Measurements from ENCODE around the gene EEF1G. TPM values are rescaled to one million over a fixed set of nuclear protein-coding genes. Genes with fewer than 3 reads are reported as not detected.
A peak's percentile ranks its signal among the peaks of the same experiment; 100 is the strongest.

EEF1G gene
- total RNA-seq, 2 donors from 2014 or later: 1,690 to 1,865 TPM

DNA sequence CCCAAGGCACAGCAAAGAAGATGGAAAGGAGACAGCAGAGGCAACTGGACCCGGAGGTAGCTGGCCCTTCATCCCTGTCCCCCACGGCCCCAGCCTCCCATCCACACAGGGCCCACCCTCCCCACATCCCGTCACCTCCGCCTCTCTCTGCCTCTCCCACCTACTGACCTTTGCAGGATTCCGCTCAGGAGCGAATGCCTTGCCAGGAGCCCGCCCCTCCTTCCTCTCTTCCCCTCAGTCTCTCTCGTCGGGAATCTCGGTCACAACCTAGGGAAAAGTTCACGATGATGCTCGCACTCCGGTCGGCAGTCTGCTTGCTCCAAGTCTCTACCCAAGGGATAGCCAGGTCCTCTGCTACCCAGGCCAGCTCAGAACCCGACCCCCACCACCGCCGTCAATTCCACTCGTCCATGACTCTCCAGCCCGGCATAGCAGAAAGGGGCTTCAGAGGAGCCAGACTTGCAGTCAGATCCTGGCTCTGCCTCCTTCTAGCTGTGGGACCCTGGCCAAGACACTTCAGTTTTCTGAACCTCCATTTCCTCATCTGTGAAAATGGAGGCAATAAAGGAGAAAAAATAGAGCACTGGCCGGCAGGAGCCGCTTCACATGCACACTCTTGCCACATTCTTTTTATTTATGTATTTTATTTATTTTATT, 37.3 kb downstream of the EEF1G start:
- Mint-ChIP-seq H3K4me3 (no peak overlapping the region), H3K4me1 (peaks cover 18% of the 10 kb centered on the region), H3K27me3 (no peaks in the 10 kb centered on the region), H3K36me3 (ENCODE audit: low read depth) (peaks cover 77% of the 10 kb centered on the region), H3K27ac (peak overlapping the region; percentile 55), H3K9me3 (no peaks in the 10 kb centered on the region)
- no peak for ATAC-seq (replicated peaks)

DNA sequence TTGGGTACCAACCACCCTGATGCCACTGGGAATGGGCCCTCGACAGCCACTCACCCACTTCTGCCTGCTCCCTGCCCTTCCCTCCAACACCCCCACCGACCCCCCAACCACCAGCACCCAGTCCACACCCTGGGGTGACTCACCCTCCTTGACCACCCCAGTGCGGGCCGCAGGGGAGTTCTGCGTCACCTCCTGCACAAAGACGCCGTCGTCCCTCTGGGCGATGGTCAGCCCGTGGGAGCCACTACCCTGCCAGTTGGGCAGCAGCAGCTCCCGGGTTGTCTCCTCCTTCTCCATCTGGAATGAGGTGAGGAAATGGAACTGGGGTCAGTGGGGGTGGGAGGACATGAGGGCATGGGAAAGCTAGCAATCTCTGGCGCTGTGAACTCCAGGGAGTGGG, 37.9 kb downstream of the EEF1G start:
- ATAC-seq (replicated peaks): no peak
- peaks cover 77% of the 10 kb centered on the region for H3K36me3 Mint-ChIP-seq (ENCODE audit: low read depth)

DNA sequence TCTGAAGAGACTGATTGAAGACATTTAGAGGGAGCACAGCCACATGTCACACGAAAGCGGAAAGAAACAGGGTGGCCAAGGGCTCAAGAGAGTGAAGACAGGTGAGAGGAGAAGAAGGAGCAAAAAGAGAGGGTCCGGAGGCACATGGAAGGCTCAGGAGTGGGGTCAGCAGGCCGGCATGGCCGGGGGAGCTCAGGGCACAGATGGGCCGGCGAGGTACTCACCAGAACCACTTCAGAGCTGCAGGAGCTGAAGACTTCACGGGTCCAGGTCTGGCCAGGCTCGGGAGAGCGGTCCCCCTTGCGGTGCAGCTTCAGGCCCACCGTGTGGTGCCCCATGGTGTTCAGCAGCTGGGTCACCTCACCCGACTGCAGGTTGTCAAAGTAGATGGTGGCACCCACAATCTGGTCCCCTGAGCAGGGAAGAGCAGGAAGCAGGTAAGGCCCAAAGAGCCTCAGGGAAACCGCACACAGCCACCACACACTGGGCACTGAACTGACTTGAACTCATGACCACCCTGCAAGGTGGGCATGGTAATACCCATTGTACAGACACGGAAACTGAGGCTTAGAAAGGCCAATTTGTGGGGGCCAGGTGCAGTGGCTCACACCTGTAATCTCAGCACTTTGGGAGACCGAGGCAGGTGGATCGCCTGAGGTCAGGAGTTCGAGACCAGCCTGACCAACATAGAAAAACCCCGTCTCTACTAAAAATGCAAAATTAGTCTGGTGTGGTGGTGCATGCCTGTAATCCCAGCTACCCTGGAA, 38.7 kb downstream of the EEF1G start:
- Mint-ChIP-seq H3K27ac (no peak overlapping the region), H3K9me3 (no peaks in the 10 kb centered on the region), H3K27me3 (no peaks in the 10 kb centered on the region), H3K36me3 (ENCODE audit: low read depth) (peaks cover 85% of the 10 kb centered on the region), H3K4me3 (no peak overlapping the region), H3K4me1 (peaks cover 10% of the 10 kb centered on the region)
- no peak for ATAC-seq (replicated peaks)

More for the DNA sequence above, 37.9 kb downstream of the EEF1G start:
- Mint-ChIP-seq H3K9me3 (no peaks in the 10 kb centered on the region), H3K27me3 (no peaks in the 10 kb centered on the region), H3K4me3 (no peak overlapping the region), H3K27ac (no peak overlapping the region), H3K4me1 (peaks cover 11% of the 10 kb centered on the region)

DNA sequence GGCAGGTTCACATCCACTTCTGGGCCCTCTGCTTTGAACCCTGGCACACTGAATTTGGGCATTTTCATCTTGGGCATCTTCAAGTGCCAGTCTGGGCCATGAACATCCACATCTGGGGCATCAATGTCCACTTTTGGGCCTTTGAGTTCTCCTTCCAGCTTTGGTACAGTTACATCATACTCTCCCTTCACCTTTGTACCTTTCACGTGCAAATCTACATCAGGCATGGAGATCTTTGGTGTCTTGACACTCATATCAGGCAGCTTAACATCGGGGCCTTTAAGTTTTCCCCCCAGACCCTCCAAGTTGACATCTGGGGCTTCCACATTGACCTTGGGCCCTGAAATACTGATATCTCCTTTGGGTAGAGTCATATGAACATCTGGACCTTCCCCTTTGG, 41.6 kb downstream of the EEF1G start:
- Mint-ChIP-seq H3K27me3 (no peaks in the 10 kb centered on the region), H3K4me3 (no peak overlapping the region), H3K4me1 (peaks cover 17% of the 10 kb centered on the region), H3K36me3 (ENCODE audit: low read depth) (peaks cover 100% of the 10 kb centered on the region), H3K27ac (peak overlapping the region; percentile 84), H3K9me3 (no peaks in the 10 kb centered on the region)
- ATAC-seq (replicated peaks): no peak

- H3K4me1 Mint-ChIP-seq: peaks cover 5% of the 10 kb centered on the region
- H3K27me3 Mint-ChIP-seq: no peaks in the 10 kb centered on the region
- H3K9me3 Mint-ChIP-seq: no peaks in the 10 kb centered on the region
- H3K27ac Mint-ChIP-seq: peak overlapping the region; percentile 36
- H3K4me3 Mint-ChIP-seq: no peak overlapping the region
- peaks cover 76% of the 10 kb centered on the region for H3K36me3 Mint-ChIP-seq (ENCODE audit: low read depth)
- ATAC-seq (replicated peaks): no peak
These were observed 56.8 kb downstream of the EEF1G start for GRCh38 chr11:62516736-62517371.

GRCh38 chr11:62514151-62514550, 59.5 kb downstream of the EEF1G start:
- H3K27ac Mint-ChIP-seq: no peak overlapping the region
- no peaks in the 10 kb centered on the region for H3K27me3 Mint-ChIP-seq

GRCh38 chr11:62513626-62514025, 60.1 kb downstream of the EEF1G start:
- Mint-ChIP-seq H3K27me3 (no peaks in the 10 kb centered on the region), H3K36me3 (ENCODE audit: low read depth) (peaks cover 44% of the 10 kb centered on the region), H3K4me3 (no peak overlapping the region), H3K9me3 (no peaks in the 10 kb centered on the region), H3K4me1 (peaks cover 5% of the 10 kb centered on the region), H3K27ac (no peak overlapping the region)
- ATAC-seq (replicated peaks): no peak

More at GRCh38 chr11:62514151-62514550, 59.5 kb downstream of the EEF1G start:
- no peak overlapping the region for H3K4me3 Mint-ChIP-seq
- peaks cover 5% of the 10 kb centered on the region for H3K4me1 Mint-ChIP-seq
- peaks cover 49% of the 10 kb centered on the region for H3K36me3 Mint-ChIP-seq (ENCODE audit: low read depth)
- no peaks in the 10 kb centered on the region for H3K9me3 Mint-ChIP-seq
- ATAC-seq (replicated peaks): peak; percentile 81

GRCh38 chr11:62512961-62513360, 60.7 kb downstream of the EEF1G start:
- no peaks in the 10 kb centered on the region for H3K27me3 Mint-ChIP-seq
- no peaks in the 10 kb centered on the region for H3K4me1 Mint-ChIP-seq
- peaks cover 37% of the 10 kb centered on the region for H3K36me3 Mint-ChIP-seq (ENCODE audit: low read depth)
- no peak overlapping the region for H3K4me3 Mint-ChIP-seq
- no peaks in the 10 kb centered on the region for H3K9me3 Mint-ChIP-seq
- no peak overlapping the region for H3K27ac Mint-ChIP-seq
- ATAC-seq (replicated peaks): no peak

Other genes with a start within 250 kb of the EEF1G start
- 1 to 10 TPM; 1.3 to 2.2 TPM for gene ASRGL1, start 236.4 kb downstream of the EEF1G start, total RNA-seq
- gene SCGB1A1, start 154.9 kb downstream of the EEF1G start, total RNA-seq: not detected
- 100 to 1,000 TPM; 155 to 336 TPM for gene AHNAK, start 27.1 kb downstream of the EEF1G start, total RNA-seq
- gene TUT1, start 17.6 kb upstream of the EEF1G start, total RNA-seq: 10 to 100 TPM; 23.8 to 25.7 TPM
- 100 to 1,000 TPM; 142 to 198 TPM for gene MTA2, start 28.0 kb upstream of the EEF1G start, total RNA-seq
- 100 to 1,000 TPM; 122 to 130 TPM for gene EML3, start 38.9 kb upstream of the EEF1G start, total RNA-seq
- gene ROM1, start 39.4 kb upstream of the EEF1G start, total RNA-seq: 1 to 10 TPM; 2.0 to 3.0 TPM
- 10 to 100 TPM; 60.5 to 71.9 TPM for gene B3GAT3, start 48.1 kb upstream of the EEF1G start, total RNA-seq
- gene GANAB, start 72.7 kb upstream of the EEF1G start, total RNA-seq: 100 to 1,000 TPM; 226 to 266 TPM
- gene INTS5, start 79.4 kb upstream of the EEF1G start, total RNA-seq: 10 to 100 TPM; 26.5 to 27.8 TPM
- 10 to 100 TPM; 65.0 to 89.6 TPM for gene C11orf98, start 91.3 kb upstream of the EEF1G start, total RNA-seq
- gene CSKMT, start 91.4 kb upstream of the EEF1G start, total RNA-seq: 10 to 100 TPM; 23.6 TPM
- gene UQCC3, start 97.8 kb upstream of the EEF1G start, total RNA-seq: 1 to 10 TPM; 2.5 to 2.7 TPM
- 10 to 100 TPM; 27.0 to 28.5 TPM for gene LBHD1, start 98.4 kb upstream of the EEF1G start, total RNA-seq
- gene UBXN1, start 105.2 kb upstream of the EEF1G start, total RNA-seq: 10 to 100 TPM; 70.7 to 93.4 TPM
- under 1 TPM; 0.45 to 0.56 TPM for gene LRRN4CL, start 115.6 kb upstream of the EEF1G start, total RNA-seq
- 10 to 100 TPM; 31.1 to 39.2 TPM for gene BSCL2, start 133.5 kb upstream of the EEF1G start, total RNA-seq
- gene GNG3, start 133.8 kb upstream of the EEF1G start, total RNA-seq: not detected
- gene HNRNPUL2, start 153.6 kb upstream of the EEF1G start, total RNA-seq: 10 to 100 TPM; 54.0 to 60.1 TPM
- gene TTC9C, start 154.6 kb upstream of the EEF1G start, total RNA-seq: 10 to 100 TPM; 49.9 to 56.2 TPM
- 10 to 100 TPM; 12.8 to 13.9 TPM for gene ZBTB3, start 180.3 kb upstream of the EEF1G start, total RNA-seq
- 100 to 1,000 TPM in 1 of 2 donors, 10 to 100 TPM in 1; 92.0 to 114 TPM for gene POLR2G, start 187.7 kb upstream of the EEF1G start, total RNA-seq
- gene TAF6L, start 197.5 kb upstream of the EEF1G start, total RNA-seq: 10 to 100 TPM; 14.1 to 27.5 TPM
- 10 to 100 TPM; 18.6 to 20.9 TPM for gene TMEM179B, start 213.5 kb upstream of the EEF1G start, total RNA-seq
- 10 to 100 TPM in 1 of 2 donors, 1 to 10 TPM in 1; 6.2 to 16.2 TPM for gene TMEM223, start 218.1 kb upstream of the EEF1G start, total RNA-seq
- 100 to 1,000 TPM in 1 of 2 donors, 10 to 100 TPM in 1; 85.8 to 115 TPM for gene NXF1, start 231.5 kb upstream of the EEF1G start, total RNA-seq